Thoracic aorta (tissue), 2 donors: ENCODE measurements around the gene DMD. TPM values are rescaled to one million over a fixed set of nuclear protein-coding genes. Genes with fewer than 3 reads are reported as not detected.

ENCODE experiments used
- ATAC-seq: fragments of 150-250 bp; one replicate; pipeline ENCODE4 v1.8.0; 2017; ENCODE audit warnings: low read depth; ENCODE audit not compliant: insufficient number of reproducible peaks, low FRiP score
- DNase-seq: peaks from one replicate; pipeline ENCODE4 v3.0.0-alpha.2; 2020; ENCODE audit warnings: low spot score
- H3K27ac ChIP-seq, 2 donors: fragments of 200-600 bp; sonication (generic); 1 replicate in 1 of 2; 2 replicates in 1 of 2; pipeline ENCODE4 v1.5.1; 2016; ENCODE audit warnings: mild to moderate bottlenecking in 2 of 2, moderate library complexity in 2 of 2
- H3K27me3 ChIP-seq: fragments of 200-600 bp; sonication (generic); replicated peaks from 2 replicates; pipeline ENCODE4 v1.6.0; 2016; ENCODE audit warnings: mild to moderate bottlenecking; ENCODE audit not compliant: insufficient read depth
- H3K36me3 ChIP-seq: fragments of 200-600 bp; sonication (generic); one replicate; pipeline ENCODE4 v1.5.1; 2016
- H3K4me1 ChIP-seq, 2 donors: fragments of 200-600 bp; sonication (generic); 1 replicate in 1 of 2; 2 replicates in 1 of 2; pipeline versions ENCODE4 v1.5.1 to v1.6.0; 2016; ENCODE audit warnings: low read depth in 2 of 2, mild to moderate bottlenecking in 1 of 2; ENCODE audit not compliant: control insufficient read depth in 1 of 2
- H3K4me3 ChIP-seq: fragments of 200-600 bp; sonication (generic); 2 replicates; pipeline ENCODE4 v1.5.1; 2016; ENCODE audit warnings: mild to moderate bottlenecking
- H3K9me3 ChIP-seq: fragments of 200-600 bp; sonication (generic); 2 replicates; pipeline ENCODE4 v1.5.1; 2016
- total RNA-seq, 2 donors: library from RNA; depleted of rRNA; stranded (reverse); fragments of >200 nt; gene quantifications; one replicate each; pipeline versions ENCODE4 v1.1.0 to v1.2.3, GENCODE V29; 2016
- TF ChIP-seq, protein P1 (sequence below): fragments of 200-600 bp; sonication (generic); IDR thresholded peaks from one replicate; pipeline ENCODE4 v1.5.1; 2019; ENCODE audit warnings: antibody characterized with exemption

The DMD gene
- total RNA-seq, 2 donors from 2014 or later = 224 to 233 TPM

DNA sequence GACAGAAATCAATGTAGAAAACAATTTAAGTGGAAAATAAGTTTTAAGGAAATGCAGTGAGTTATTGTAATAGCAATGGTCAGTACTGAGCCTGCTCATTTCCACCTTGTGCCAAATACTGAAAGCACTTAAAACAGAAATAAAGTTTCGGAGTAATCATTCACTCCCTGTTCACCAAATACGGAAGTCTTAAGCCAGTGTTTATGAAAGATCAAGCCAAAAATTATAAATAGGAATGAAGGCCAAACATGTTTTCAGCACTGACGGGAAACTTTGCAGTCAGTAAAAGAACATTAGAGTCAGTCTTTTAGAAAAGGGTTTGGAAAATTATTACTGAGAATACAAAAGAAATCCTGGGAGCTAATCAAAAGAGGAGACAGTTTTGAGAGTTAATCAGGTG is 178.6 kb downstream of the DMD start:
- no peak for ATAC-seq
- Histone ChIP-seq H3K36me3 (no peaks in the 10 kb centered on the region), H3K27me3 (no peaks in the 10 kb centered on the region), H3K4me3 (peak overlapping the region; percentile 29), H3K4me1 (peaks cover 0 to 20% of the 10 kb centered on the region in 2 donors), H3K9me3 (no peaks in the 10 kb centered on the region), H3K27ac (peak overlapping the region; percentile 71 to 83)
- no peak for DNase-seq
- TF ChIP-seq, protein P1, sequence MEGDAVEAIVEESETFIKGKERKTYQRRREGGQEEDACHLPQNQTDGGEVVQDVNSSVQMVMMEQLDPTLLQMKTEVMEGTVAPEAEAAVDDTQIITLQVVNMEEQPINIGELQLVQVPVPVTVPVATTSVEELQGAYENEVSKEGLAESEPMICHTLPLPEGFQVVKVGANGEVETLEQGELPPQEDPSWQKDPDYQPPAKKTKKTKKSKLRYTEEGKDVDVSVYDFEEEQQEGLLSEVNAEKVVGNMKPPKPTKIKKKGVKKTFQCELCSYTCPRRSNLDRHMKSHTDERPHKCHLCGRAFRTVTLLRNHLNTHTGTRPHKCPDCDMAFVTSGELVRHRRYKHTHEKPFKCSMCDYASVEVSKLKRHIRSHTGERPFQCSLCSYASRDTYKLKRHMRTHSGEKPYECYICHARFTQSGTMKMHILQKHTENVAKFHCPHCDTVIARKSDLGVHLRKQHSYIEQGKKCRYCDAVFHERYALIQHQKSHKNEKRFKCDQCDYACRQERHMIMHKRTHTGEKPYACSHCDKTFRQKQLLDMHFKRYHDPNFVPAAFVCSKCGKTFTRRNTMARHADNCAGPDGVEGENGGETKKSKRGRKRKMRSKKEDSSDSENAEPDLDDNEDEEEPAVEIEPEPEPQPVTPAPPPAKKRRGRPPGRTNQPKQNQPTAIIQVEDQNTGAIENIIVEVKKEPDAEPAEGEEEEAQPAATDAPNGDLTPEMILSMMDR = no peak

DNA sequence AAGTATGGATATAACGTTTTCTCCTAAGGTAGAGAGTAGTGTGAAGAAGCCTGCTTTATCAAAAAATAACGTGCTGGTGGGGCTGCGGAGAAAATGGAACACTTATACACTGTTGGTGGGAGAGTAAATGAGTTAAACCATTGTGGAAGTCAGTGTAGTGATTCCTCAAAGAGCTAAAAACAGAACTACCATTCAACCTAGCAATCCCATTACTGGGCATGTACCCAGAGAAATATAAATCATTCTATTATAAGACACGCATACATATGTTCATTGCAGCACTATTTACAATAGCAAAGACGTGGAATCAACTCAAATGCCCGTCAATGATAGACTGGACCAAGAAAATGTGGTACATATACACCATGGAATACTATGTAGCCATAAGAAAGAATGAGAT is 196.4 kb downstream of the DMD start:
- TF ChIP-seq, protein P1 = no peak
- H3K36me3 ChIP-seq = no peaks in the 10 kb centered on the region
- ATAC-seq = no peak
- no peaks in the 10 kb centered on the region for H3K9me3 ChIP-seq
- H3K27ac ChIP-seq = no peak overlapping the region
- no peaks in the 10 kb centered on the region for H3K4me1 ChIP-seq
- H3K27me3 ChIP-seq = no peaks in the 10 kb centered on the region
- no peak overlapping the region for H3K4me3 ChIP-seq
- DNase-seq = no peak

DNA sequence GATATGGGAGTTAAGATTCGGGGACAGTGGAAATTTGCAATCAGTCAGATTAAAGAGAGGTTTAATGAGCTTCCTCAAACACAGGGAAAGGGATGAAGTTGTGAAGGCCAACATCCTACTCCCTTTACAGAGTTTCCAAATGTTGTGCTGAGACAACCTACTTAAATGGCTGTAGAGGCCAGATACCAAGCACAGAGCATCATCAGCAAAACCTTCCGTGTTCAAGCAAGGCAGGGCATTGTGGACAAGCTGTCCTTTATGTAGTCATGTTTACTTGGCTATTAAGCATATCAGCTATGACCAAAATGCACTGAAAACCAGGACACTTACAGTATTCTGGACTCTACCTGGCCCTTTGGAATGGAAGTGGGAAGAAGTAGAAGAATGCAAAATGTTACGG is 197.3 kb downstream of the DMD start:
- no peak overlapping the region for H3K4me3 ChIP-seq
- TF ChIP-seq, protein P1 = no peak
- ATAC-seq (no peak), DNase-seq (no peak)
- H3K27me3 ChIP-seq = no peaks in the 10 kb centered on the region
- no peak overlapping the region for H3K27ac ChIP-seq
- no peaks in the 10 kb centered on the region for H3K36me3 ChIP-seq
- H3K9me3 ChIP-seq = no peaks in the 10 kb centered on the region
- no peaks in the 10 kb centered on the region for H3K4me1 ChIP-seq

DNA sequence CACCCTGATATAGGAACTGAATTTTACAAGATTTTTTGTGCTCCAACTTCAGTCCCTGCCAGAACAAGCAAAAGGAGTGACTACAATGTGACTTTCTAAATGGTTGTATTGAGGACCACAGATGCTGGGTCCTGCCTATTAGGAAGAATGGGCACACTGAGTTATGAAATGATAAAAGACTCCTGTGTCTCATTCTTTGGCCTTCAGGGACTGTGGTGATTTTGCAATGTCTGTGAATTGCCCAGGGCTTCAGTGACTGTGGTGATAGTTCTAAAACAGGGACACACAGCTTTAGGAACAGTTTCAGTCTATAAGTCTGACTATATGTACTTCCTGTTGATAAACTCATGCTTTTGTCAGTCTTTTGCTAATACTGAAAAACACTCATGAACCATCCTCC is 210.2 kb downstream of the DMD start:
- Histone ChIP-seq H3K36me3 (no peaks in the 10 kb centered on the region), H3K27ac (no peak overlapping the region), H3K9me3 (no peaks in the 10 kb centered on the region), H3K27me3 (no peaks in the 10 kb centered on the region), H3K4me1 (no peaks in the 10 kb centered on the region), H3K4me3 (no peak overlapping the region)
- ATAC-seq (no peak), DNase-seq (no peak)
- TF ChIP-seq, protein P1 = no peak

DNA sequence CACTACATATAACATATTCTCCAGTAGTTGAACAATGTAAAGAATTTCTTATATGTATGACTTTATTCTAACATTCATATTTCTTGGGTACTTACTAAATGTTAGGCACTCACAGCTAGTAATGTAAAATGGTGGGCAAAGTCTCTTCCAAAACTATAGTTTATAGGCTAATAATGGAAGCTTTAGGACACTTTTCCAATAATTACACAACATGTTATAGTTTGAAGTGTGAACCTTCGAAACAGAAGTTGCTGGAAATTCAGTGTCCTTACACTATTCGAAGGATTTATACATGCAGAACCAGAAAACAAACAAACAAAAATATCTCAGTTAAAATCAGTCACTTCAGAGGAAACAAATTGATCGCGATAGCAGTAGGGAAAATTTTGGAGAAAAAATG is 212.6 kb downstream of the DMD start:
- no peak for DNase-seq
- Histone ChIP-seq H3K36me3 (no peaks in the 10 kb centered on the region), H3K4me1 (peaks cover 0 to 4% of the 10 kb centered on the region in 2 donors), H3K9me3 (no peaks in the 10 kb centered on the region), H3K27me3 (no peaks in the 10 kb centered on the region), H3K27ac (no peak overlapping the region), H3K4me3 (no peak overlapping the region)
- TF ChIP-seq, protein P1 = no peak
- no peak for ATAC-seq
